K562 (cell line): ENCODE results near the gene CCDC33. TPM values are rescaled to one million over a fixed set of nuclear protein-coding genes. Genes with fewer than 3 reads are reported as not detected.

ENCODE experiments used
- ADNP ChIP-seq: fragments of 200-800 bp; sonication (Bioruptor generic); IDR thresholded peaks from 2 replicates; pipeline ENCODE4 v1.6.1; 2016; ENCODE audit warnings: missing genetic modification characterization, missing compliant biosample characterization
- CBFA2T2 ChIP-seq: fragments of 450-650 bp; conservative IDR thresholded peaks from 2 replicates; pipeline ENCODE4 v1.6.1; 2017; ENCODE audit warnings: mild to moderate bottlenecking
- CBFB ChIP-seq: sonication (generic); formaldehyde crosslinking; IDR thresholded peaks from 2 replicates; pipeline ENCODE4 v1.4.0; 2020; ENCODE audit warnings: mild to moderate bottlenecking, missing genetic modification reagents
- CBX2 ChIP-seq: fragments of 200-600 bp; sonication (generic); IDR thresholded peaks from one replicate; pipeline ENCODE4 v1.6.1; 2012; ENCODE audit warnings: mild to moderate bottlenecking, low read length, inconsistent platforms; ENCODE audit not compliant: insufficient read depth, poor library complexity, severe bottlenecking
- CHD2 ChIP-seq: IDR thresholded peaks from 2 replicates; pipeline ENCODE4 v1.6.1; 2011; ENCODE audit warnings: low read depth, low read length
- ELF2 ChIP-seq: fragments of 250-450 bp; sonication (Bioruptor Pico); IDR thresholded peaks from 2 replicates; pipeline ENCODE4 v1.5.0; 2021; ENCODE audit warnings: mild to moderate bottlenecking
- FOXJ2 ChIP-seq: fragments of 200-800 bp; sonication (Bioruptor generic); IDR thresholded peaks from 2 replicates; pipeline ENCODE4 v1.6.1; 2016; ENCODE audit warnings: missing genetic modification characterization, missing compliant biosample characterization
- KAT7 ChIP-seq: sonication (generic); formaldehyde crosslinking; IDR thresholded peaks from 2 replicates; pipeline ENCODE4 v1.8.0; 2022; ENCODE audit warnings: missing genetic modification reagents, mild to moderate bottlenecking, borderline replicate concordance
- LARP7 ChIP-seq: fragments of 450-650 bp; IDR thresholded peaks from 2 replicates; pipeline ENCODE4 v1.6.1; 2016
- PCBP1 ChIP-seq: fragments of 200-400 bp; formaldehyde crosslinking; IDR thresholded peaks from 2 replicates; pipeline ENCODE4 v1.6.1; 2018; ENCODE audit warnings: mild to moderate bottlenecking, low read depth, low read length; ENCODE audit not compliant: poor library complexity, severe bottlenecking
- PHTF2 ChIP-seq: fragments of 250-450 bp; sonication (Bioruptor Pico); IDR thresholded peaks from 2 replicates; pipeline ENCODE4 v1.5.0; 2021; ENCODE audit warnings: mild to moderate bottlenecking
- POLR2AphosphoS2 ChIP-seq: IDR thresholded peaks from 2 replicates; pipeline ENCODE4 v1.6.1; 2012; ENCODE audit warnings: low read length, improper control_type of control experiment
- RB1 ChIP-seq: fragments of 450-650 bp; IDR thresholded peaks from 2 replicates; pipeline ENCODE4 v1.6.1; 2017; ENCODE audit warnings: low read depth, mild to moderate bottlenecking
- SIN3A ChIP-seq, 2 experiments: fragments of 150-350 bp in 1 of 2; IDR thresholded peaks; 2 replicates each; pipeline ENCODE4 v1.6.1; 2011 to 2016; ENCODE audit warnings: borderline replicate concordance in 2 of 2, low read depth in 2 of 2, low read length in 2 of 2, mild to moderate bottlenecking in 2 of 2, moderate library complexity in 2 of 2; ENCODE audit not compliant: control insufficient read depth in 1 of 2
- TFAP4 ChIP-seq: sonication (generic); formaldehyde crosslinking; IDR thresholded peaks from 2 replicates; pipeline ENCODE4 v1.8.0; 2022; ENCODE audit warnings: missing genetic modification reagents, mild to moderate bottlenecking, moderate library complexity, borderline replicate concordance
- polyA plus RNA-seq, 8 experiments: library from polyadenylated mRNA; depleted of rRNA in 4 of 8; stranded (reverse) in 5 of 8; unstranded in 3 of 8; fragments of >200 nt; fragmentation: Nextera tagmentation in 2 of 8; fragmentation: Illumina TruSeq in 1 of 8; extraction: Ambion mirVana in 2 of 8; extraction: Trizol in 1 of 8; gene quantifications; 2 replicates each; pipeline versions ENCODE4 v1.2.1 to v1.2.3, GENCODE V29; 2011 to 2014; ENCODE audit warnings: inconsistent platforms in 1 of 8, missing spikeins in 1 of 8
- total RNA-seq, 7 experiments: library from RNA; depleted of rRNA in 6 of 7; stranded (reverse); fragments of >200 nt in 6 of 7; fragmentation: Illumina TruSeq in 2 of 7; extraction: Trizol in 2 of 7; gene quantifications; 2 replicates each; pipeline versions ENCODE4 v1.2.1 to v1.2.3, GENCODE V29; 2011 to 2021; ENCODE audit warnings: low replicate concordance in 1 of 7
- TF ChIP-seq, protein P1 (sequence below): fragments of 450-650 bp; IDR thresholded peaks from 2 replicates; pipeline ENCODE4 v1.6.1; 2016; ENCODE audit warnings: missing biosample characterization, missing genetic modification characterization
- TF ChIP-seq, protein P2 (sequence below): sonication (generic); formaldehyde crosslinking; IDR thresholded peaks from 2 replicates; pipeline ENCODE4 v1.8.1; 2023; ENCODE audit warnings: missing genetic modification reagents, mild to moderate bottlenecking, borderline replicate concordance

CCDC33 gene
- total and polyA plus RNA-seq, 9 of the 15 experiments (the other 6 are each of a cell fraction or from before 2014, with no cell fraction given), result 0.08 to 1.1 (median 0.15) TPM; not detected in 4

- peak; percentile 54; the same call in 1 of the 2 replicates for TF ChIP-seq ELF2 (CRISPR knock-in tag)
- peak; percentile 64; the same call in 1 of the 2 replicates for TF ChIP-seq TFAP4 (CRISPR knock-in tag)
- TF ChIP-seq CBFA2T2, result no peak
- no peak for TF ChIP-seq PHTF2
- TF ChIP-seq POLR2AphosphoS2, result no peak
- TF ChIP-seq ADNP (tag), result no peak
- TF ChIP-seq CBX2, result no peak
- TF ChIP-seq CHD2, result peak; percentile 60; the same call in 1 of the 2 replicates
- TF ChIP-seq, protein P1, sequence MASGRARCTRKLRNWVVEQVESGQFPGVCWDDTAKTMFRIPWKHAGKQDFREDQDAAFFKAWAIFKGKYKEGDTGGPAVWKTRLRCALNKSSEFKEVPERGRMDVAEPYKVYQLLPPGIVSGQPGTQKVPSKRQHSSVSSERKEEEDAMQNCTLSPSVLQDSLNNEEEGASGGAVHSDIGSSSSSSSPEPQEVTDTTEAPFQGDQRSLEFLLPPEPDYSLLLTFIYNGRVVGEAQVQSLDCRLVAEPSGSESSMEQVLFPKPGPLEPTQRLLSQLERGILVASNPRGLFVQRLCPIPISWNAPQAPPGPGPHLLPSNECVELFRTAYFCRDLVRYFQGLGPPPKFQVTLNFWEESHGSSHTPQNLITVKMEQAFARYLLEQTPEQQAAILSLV (tag), result no peak
- peak; percentile 45 for TF ChIP-seq PCBP1
- no peak for TF ChIP-seq LARP7
- peak; percentile 74 for TF ChIP-seq RB1
- 0 out of 4 replicates have a peak, but pooled peaks of 1 of the 2 experiments have one; percentile 13 for TF ChIP-seq SIN3A (IDR thresholded peaks at IDR 0.05; ENCODE audit: borderline replicate concordance in 2 of 2, control insufficient read depth in 1 of 2, low read depth in 2 of 2, low read length in 2 of 2)
- TF ChIP-seq FOXJ2 (tag), result no peak
- TF ChIP-seq KAT7 (CRISPR knock-in tag), result no peak
- TF ChIP-seq, protein P2, sequence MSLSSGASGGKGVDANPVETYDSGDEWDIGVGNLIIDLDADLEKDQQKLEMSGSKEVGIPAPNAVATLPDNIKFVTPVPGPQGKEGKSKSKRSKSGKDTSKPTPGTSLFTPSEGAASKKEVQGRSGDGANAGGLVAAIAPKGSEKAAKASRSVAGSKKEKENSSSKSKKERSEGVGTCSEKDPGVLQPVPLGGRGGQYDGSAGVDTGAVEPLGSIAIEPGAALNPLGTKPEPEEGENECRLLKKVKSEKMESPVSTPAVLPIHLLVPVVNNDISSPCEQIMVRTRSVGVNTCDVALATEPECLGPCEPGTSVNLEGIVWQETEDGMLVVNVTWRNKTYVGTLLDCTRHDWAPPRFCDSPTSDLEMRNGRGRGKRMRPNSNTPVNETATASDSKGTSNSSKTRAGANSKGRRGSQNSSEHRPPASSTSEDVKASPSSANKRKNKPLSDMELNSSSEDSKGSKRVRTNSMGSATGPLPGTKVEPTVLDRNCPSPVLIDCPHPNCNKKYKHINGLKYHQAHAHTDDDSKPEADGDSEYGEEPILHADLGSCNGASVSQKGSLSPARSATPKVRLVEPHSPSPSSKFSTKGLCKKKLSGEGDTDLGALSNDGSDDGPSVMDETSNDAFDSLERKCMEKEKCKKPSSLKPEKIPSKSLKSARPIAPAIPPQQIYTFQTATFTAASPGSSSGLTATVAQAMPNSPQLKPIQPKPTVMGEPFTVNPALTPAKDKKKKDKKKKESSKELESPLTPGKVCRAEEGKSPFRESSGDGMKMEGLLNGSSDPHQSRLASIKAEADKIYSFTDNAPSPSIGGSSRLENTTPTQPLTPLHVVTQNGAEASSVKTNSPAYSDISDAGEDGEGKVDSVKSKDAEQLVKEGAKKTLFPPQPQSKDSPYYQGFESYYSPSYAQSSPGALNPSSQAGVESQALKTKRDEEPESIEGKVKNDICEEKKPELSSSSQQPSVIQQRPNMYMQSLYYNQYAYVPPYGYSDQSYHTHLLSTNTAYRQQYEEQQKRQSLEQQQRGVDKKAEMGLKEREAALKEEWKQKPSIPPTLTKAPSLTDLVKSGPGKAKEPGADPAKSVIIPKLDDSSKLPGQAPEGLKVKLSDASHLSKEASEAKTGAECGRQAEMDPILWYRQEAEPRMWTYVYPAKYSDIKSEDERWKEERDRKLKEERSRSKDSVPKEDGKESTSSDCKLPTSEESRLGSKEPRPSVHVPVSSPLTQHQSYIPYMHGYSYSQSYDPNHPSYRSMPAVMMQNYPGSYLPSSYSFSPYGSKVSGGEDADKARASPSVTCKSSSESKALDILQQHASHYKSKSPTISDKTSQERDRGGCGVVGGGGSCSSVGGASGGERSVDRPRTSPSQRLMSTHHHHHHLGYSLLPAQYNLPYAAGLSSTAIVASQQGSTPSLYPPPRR (CRISPR knock-in tag), result no peak
- no peak; the same call in 1 of the 2 replicates for TF ChIP-seq CBFB (CRISPR knock-in tag)
Observed at GRCh38 chr15:74373731-74374647, 137.9 kb downstream of the CCDC33 start (continued).
